Thoracic aorta (tissue), 2 donors: ENCODE data around the gene CTDSP1. TPM values are rescaled to one million over a fixed set of nuclear protein-coding genes. Genes with fewer than 3 reads are reported as not detected.
A peak's percentile ranks its signal among the peaks of the same experiment; 100 is the strongest.

Experiments used
- ATAC-seq: fragments of 150-250 bp; one replicate; pipeline ENCODE4 v1.8.0; 2017; ENCODE audit warnings: low read depth; ENCODE audit not compliant: insufficient number of reproducible peaks, low FRiP score
- DNase-seq: peaks from one replicate; pipeline ENCODE4 v3.0.0-alpha.2; 2020; ENCODE audit warnings: low spot score
- H3K27ac ChIP-seq, 2 donors: fragments of 200-600 bp; sonication (generic); 1 replicate in 1 of 2; 2 replicates in 1 of 2; pipeline ENCODE4 v1.5.1; 2016; ENCODE audit warnings: mild to moderate bottlenecking in 2 of 2, moderate library complexity in 2 of 2
- H3K27me3 ChIP-seq: fragments of 200-600 bp; sonication (generic); replicated peaks from 2 replicates; pipeline ENCODE4 v1.6.0; 2016; ENCODE audit warnings: mild to moderate bottlenecking; ENCODE audit not compliant: insufficient read depth
- H3K36me3 ChIP-seq: fragments of 200-600 bp; sonication (generic); one replicate; pipeline ENCODE4 v1.5.1; 2016
- H3K4me1 ChIP-seq, 2 donors: fragments of 200-600 bp; sonication (generic); 1 replicate in 1 of 2; 2 replicates in 1 of 2; pipeline versions ENCODE4 v1.5.1 to v1.6.0; 2016; ENCODE audit warnings: low read depth in 2 of 2, mild to moderate bottlenecking in 1 of 2; ENCODE audit not compliant: control insufficient read depth in 1 of 2
- H3K4me3 ChIP-seq: fragments of 200-600 bp; sonication (generic); 2 replicates; pipeline ENCODE4 v1.5.1; 2016; ENCODE audit warnings: mild to moderate bottlenecking
- H3K9me3 ChIP-seq: fragments of 200-600 bp; sonication (generic); 2 replicates; pipeline ENCODE4 v1.5.1; 2016
- CTCF ChIP-seq: fragments of 200-600 bp; sonication (generic); IDR thresholded peaks from one replicate; pipeline ENCODE4 v1.5.1; 2019; ENCODE audit warnings: antibody characterized with exemption
- total RNA-seq, 2 donors: library from RNA; depleted of rRNA; stranded (reverse); fragments of >200 nt; gene quantifications; one replicate each; pipeline versions ENCODE4 v1.1.0 to v1.2.3, GENCODE V29; 2016

The CTDSP1 gene
- total RNA-seq, 2 donors from 2014 or later, result 141 to 182 TPM

DNA sequence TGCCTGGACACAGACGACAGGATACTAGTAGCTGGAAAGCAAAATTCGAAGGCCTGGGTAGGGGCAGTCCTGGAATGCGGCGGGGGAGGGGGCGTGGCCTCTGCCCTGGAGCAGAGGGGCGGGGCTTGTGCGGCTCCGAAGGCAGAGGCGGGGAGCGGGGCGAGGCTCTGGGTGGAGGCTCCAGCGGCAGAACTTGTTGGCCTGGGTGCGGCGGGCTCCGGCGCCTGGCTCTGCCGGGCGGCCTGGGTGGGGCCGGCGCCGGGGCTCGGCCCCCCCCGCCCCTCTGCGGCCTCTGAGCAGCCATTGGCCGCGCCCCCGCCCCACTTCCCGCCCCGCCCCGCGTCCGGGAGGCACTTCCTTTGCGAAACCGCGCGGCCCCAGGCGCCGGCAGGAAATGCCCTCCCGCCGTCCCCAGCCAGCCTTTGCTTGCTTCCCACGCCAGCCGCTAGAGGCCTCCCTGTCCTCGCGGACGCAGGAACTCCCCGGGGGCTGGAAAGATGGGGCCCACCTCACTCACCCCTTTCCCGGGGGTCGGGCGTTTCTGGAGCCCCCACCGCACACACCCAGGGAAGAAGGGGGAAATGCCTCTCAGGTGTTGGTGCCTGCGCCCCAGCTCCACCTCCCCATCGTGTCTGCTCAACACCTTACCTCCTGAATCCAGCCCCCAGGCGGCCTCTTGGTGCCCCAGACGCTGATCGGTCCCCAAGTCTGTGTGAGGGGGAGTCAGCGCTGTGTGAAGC, 6.7 kb downstream of the CTDSP1 start:
- Histone ChIP-seq H3K36me3 (peaks cover 33% of the 10 kb centered on the region), H3K4me3 (peak overlapping the region; percentile 69), H3K27ac (peak overlapping the region; percentile 83 to 89), H3K4me1 (peaks cover 12 to 54% of the 10 kb centered on the region in 2 donors), H3K9me3 (no peaks in the 10 kb centered on the region), H3K27me3 (no peaks in the 10 kb centered on the region)
- peak; percentile 89 for DNase-seq
- peak; percentile 81 for ATAC-seq
- TF ChIP-seq CTCF, result peak; percentile 84

GRCh38 chr2:218406949-218407618, 7.4 kb downstream of the CTDSP1 start:
- Histone ChIP-seq H3K4me1 (peaks cover 6 to 47% of the 10 kb centered on the region in 2 donors), H3K4me3 (peak overlapping the region; percentile 69), H3K27me3 (no peaks in the 10 kb centered on the region), H3K36me3 (peaks cover 28% of the 10 kb centered on the region), H3K27ac (peak overlapping the region; percentile 83 to 89), H3K9me3 (no peaks in the 10 kb centered on the region)
- no peak for TF ChIP-seq CTCF
- ATAC-seq (peak; percentile 14), DNase-seq (no peak)

- Histone ChIP-seq H3K27me3 (no peaks in the 10 kb centered on the region), H3K27ac (peak overlapping the region; percentile 83 to 89), H3K4me1 (peaks cover 6 to 41% of the 10 kb centered on the region in 2 donors), H3K36me3 (peaks cover 22% of the 10 kb centered on the region), H3K4me3 (no peak overlapping the region), H3K9me3 (no peaks in the 10 kb centered on the region)
- DNase-seq, result no peak
- no peak for ATAC-seq
- TF ChIP-seq CTCF, result no peak
Measured at GRCh38 chr2:218407717-218408116, 8.0 kb downstream of the CTDSP1 start.

GRCh38 chr2:218418321-218418716, 18.7 kb downstream of the CTDSP1 start:
- TF ChIP-seq CTCF, result no peak
- H3K9me3 ChIP-seq, result no peaks in the 10 kb centered on the region
- no peak for DNase-seq
- no peaks in the 10 kb centered on the region for H3K27me3 ChIP-seq
- no peaks in the 10 kb centered on the region for H3K36me3 ChIP-seq
- ATAC-seq, result no peak
- no peak overlapping the region for H3K27ac ChIP-seq
- H3K4me1 ChIP-seq, result no peaks in the 10 kb centered on the region
- no peak overlapping the region for H3K4me3 ChIP-seq

DNA sequence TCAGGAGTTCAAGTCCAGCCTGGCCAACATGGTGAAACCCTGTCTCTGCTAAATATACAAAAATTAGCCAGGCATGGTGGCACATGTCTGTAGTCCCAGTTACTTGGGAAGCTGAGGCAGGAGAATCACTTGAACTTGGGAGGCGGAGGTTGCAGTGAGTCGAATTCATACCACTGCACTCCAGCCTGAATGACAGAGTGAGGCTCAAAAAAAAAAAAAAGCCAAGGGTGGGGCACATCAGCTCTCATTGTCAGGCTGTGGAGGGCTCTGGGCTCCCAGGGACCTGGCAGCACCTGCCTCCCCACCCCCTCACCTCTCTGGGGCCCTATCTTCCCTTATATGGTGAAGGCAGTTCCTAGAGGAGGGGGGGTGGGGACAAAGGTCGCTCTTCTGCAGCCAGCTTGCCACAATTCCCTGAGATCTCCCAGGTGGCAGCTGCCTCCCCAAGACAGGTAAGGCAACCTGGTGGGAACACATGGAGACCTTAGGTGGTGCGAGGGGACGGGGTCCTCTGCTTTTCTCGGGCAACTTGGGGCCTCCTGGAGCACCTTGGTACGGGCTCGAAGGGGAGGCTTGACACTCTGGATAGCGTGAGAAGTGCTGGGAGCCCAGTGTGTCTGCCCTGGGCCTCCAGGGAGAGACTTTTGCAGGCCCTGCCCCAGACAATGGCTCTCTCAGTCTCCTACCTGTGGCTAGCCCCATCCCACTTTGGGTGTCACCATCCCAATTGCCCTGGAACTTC, 19.2 kb downstream of the CTDSP1 start, which contains the start of gene VIL1:
Gene VIL1, plus strand, starts transcription at position 407 of the 742 bp plus-strand sequence. CDS start 4,656 bp downstream, outside the sequence.
- Histone ChIP-seq H3K4me3 (no peak within 1 kb of the TSS), H3K27ac (no peak within 1 kb of the TSS), H3K9me3 (no peaks in the 10 kb centered on the region), H3K27me3 (no peaks in the 10 kb centered on the region), H3K4me1 (no peaks in the 10 kb centered on the region), H3K36me3 (no peaks in the 10 kb centered on the region)
- ATAC-seq (no peak), DNase-seq (no peak)
- TF ChIP-seq CTCF, result no peak
